ENCODE results near the gene PHYHD1.

The PHYHD1 gene

DNA sequence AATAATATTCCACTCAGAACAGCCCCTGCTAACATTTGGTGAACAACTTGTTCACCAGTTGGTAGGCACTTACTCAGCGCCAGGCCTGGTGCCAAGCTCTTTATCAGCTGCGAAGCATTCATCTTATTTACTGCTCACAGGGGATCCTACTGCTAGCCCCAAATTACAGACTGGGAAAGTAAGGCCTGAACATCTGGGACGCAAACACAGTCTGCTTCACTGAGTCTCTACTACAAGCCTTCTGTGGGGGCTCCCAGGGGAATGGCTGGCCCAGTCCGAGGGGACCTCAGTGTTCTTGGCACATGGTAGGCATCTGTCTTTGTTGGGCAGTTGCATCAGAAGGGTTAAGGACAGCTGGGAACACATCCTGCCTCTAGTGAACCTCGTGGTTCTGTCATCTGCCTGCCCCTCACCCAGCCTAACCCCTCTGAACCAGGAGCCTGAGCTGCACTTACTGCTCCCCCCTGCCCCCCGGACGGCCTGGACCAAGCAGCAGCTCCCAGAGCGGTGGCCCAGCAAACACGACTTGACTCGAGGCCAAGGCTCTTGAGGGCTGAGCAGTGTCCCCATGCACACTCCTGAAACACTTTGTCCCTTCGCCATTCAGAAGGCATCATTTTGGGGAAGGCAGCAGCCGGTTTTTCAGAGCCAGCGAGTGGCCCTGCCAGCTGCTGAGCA is at the start of gene PHYHD1:
TSS of gene PHYHD1 (plus strand) at position 602 of the 678 bp plus-strand sequence. CDS start 1,342 bp downstream, outside the sequence.
- peak; percentile 3 to 72 for DNase-seq

DNA sequence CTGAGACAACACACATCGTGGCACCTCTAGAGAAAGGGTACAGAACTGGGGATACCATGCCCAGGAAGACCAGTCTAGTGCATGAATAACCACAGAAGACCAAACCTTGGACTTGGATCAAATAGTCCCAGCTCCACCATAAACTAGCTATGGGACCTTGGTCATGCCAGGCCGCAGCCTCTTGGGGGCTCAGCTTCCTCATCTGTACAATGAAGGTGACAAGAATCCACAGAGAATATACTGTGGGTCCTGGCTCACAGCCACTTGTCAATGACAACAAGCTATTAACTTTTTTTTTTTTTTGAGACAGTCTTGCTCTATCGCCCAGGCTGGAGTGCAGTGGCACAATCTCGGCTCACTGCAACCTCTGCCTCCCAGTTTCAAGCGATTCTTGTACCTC is 42.9 kb upstream of the PHYHD1 start:
- DNase-seq = no peak

DNA sequence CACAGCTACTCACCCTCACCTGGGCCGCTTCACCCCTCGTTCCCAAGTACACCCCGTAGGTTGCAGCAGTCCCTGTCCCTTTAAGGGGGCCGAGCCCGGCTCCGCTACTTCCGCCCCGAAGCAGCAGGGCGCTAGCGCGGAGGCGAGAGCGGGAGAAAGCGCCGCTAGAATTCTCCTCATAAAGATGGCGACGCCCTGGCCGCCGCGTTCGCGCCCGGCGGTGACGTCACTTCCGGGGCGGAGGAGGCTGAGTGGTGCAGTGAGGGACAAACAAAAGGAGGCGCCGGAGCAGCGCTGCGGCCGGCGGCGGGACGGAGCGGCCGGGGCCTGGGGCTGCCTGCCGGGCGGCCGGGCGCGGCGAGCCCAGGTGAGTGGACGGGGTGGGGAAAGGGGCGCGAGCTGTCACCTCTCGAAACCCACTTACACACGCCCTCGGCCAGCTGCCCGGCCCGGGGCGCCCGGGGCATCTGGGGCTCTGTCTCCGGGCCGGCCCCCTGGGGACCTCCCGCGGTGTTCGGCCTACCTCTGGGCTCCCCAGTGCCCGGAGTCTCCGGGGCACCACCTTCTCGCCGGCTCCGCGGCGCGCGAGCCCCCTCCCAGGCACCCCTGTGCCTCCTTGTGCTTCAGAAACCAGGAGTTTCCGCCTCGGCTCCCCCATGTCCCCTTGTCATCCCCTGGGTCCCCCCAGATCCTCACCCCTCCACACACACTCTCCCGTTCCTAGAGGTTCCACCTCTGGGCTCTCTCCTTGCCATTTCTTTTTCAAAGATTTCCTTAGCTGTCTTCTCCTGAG is 38.7 kb upstream of the PHYHD1 start, which contains the start of the genes KYAT1 and LRRC8A:
TSS of gene KYAT1 (minus strand) at position 67 of the 793 bp plus-strand sequence. CDS start 36,545 bp downstream, outside the sequence.
TSS of gene LRRC8A (plus strand) at position 250 of the 793 bp plus-strand sequence. CDS start 25,032 bp downstream, outside the sequence.
- DNase-seq = peak; percentile 79 to 92

DNA sequence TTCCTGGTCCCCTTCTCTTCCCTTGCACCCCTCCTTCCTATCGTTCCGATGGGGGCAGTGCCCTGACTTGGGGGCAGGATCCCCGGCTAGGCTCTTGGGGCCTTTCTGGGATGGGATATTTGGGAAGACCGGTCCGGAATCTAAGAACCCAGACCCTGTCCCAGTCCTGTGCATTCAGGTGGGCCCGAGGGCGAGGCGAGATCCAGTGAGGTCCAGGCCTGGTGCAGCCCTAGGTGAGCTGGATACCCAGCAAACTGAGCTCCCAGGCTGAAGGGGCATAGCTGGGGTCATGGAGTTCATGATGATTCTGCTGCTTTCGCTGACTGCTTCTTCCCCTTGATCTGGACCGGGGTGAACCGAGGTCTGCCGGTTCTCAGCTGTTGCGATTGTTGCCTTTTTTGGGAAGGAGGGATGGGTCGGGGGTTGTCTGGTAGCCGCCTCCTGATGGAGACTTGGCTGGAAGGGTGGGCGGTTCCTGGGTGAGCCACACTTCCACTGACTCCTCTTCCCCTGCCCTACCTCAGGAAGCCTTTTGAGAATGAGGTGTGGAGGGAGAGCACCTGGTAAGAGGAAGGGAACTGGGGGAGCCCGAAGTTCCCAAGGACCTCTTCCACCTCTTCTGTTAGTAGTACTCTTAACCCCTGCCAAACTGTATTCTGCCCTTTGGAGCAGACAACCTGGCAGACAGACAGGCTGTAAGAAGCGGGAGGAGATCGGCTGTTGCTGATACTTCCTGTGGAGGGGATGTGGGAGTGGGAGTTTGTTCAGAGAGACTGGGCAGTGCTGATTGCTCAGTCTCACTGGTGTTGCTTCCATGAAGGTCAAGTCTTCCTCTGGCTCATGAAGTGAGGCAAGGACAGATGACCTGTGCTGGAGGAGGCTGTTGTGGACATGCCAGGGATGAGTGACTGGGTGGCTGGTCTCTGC is 37.8 kb upstream of the PHYHD1 start:
- DNase-seq = no peak

DNA sequence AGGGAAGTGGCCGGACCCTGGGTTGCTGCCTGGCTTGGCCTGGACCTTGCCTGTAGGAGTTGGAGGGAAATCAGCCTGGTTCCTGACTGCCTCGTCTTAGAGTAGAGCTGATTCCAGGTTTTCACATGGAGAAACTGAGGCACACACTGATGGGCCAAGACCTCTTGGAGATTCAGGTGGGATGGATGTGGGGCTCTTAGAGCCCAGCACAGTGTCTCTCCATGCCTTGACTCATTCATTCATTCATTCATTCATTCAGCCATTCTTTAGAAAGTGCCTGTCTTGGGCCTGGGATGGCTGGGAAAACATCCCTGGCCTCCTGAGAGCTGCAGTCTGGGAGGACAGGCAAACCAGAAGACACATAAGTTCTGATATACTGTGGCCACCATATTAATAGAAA is 36.6 kb upstream of the PHYHD1 start:
- no peak for DNase-seq

DNA sequence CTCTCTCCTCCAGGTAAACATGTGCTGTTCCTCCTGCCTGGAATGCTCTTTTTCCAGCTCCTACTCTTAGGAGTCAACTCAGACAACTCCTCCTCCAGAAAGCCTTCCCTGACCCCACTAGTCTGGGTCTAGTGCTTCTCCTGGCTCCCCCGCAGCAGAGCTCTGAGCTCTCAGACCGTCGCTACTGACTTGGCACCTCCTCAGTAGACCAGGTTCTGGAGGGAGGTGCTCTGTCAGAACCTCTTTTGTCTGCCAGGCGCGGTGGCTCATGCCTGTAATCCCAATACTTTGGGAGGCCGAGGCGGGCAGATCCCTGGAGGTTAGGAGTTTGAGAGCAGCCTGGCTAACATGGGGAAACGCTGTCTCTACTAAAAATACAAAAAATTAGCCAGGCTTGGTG is 35.4 kb upstream of the PHYHD1 start:
- no peak for DNase-seq

DNA sequence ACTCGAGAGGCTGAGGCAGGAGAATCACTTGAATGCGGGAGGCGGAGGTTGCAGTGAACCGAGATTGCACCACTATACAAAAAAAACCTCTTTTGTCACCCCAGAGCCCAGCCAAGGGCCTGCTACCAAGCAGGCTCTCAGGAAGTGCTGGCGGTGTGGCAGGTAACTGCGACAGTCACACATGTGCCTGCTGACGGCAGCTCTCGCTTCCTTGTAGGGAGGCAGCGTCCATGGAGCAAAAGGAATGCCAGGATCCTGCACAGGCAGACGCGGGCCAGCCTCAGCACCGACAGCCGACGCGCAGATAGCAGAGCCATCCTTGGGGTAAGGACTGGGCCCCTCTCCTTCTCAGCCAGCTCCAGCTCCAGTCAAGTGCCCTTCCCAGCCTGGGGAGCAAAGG is 35.0 kb upstream of the PHYHD1 start:
- DNase-seq = no peak

DNA sequence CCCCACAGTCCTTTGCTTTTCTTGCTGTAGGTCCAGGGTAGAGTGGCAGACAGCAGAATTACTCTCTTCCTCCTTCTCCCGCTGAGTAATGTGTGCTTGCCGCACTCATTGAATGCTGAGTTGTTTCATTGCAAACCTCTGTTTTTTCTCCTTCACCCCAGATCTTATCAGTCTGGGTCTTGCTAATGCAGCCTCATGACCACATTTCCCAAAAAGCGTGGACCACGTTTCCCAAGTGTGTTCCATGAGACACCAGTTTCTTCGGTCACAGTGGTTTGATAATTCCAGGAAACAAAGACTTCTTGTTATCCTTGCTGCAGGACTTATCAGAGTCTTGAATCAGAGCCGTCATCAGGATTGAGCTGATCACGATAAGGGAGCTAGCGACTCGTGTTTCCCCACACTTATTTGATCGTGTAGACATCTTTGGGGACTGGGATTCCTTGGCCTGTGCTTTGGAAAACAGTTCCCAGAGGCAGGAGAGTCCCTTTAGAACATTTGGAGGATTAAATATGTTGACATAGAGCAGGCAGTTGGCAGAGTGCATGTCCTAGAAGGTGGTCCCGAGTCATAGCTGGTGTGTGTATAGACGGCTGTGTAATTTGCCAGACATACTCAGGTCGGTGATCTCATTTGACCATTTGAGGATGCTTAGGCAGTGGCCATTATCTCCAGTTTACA is 34.4 kb upstream of the PHYHD1 start:
- DNase-seq = no peak

DNA sequence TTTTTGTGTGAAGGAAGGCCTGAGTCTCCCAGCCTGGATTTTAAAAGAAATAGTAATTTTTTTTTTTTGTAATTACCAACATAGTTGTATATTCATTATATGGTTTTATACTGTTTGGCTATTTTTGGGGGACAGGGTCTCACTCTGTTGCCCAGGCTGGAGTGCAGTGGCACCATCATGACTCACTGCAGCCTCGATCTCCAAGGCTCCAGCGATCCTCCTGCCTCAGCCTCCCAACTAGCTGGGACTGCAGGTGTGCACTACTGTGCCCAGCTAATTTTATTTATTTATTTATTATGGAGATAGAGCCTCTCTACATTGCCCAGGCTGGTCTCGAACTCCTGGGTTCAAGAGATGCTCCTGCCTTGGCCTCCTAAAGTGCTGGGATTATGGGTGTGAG is 33.7 kb upstream of the PHYHD1 start:
- DNase-seq = no peak

DNA sequence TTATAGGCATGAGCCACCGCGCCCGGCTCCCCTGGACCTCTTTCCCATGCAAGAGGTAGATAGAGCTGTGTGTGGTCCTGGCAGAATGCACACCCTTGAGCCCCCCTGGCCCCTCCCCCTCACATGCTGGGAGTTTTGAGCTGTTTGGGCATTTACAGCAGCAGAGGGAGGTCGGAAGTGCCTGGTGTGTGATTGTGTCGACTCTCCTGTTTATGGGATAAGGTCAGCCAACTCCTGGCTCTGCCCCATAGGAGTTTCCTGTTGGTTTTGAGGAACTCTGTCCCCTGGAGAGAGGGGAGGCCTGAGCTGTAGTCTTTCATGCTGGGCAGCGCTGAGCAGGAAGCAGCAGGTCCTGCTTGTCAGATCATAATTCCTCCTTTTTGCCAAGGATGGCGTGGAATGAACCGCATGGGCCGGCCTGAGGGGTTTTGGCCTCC is 32.9 kb upstream of the PHYHD1 start:
- no peak for DNase-seq

DNA sequence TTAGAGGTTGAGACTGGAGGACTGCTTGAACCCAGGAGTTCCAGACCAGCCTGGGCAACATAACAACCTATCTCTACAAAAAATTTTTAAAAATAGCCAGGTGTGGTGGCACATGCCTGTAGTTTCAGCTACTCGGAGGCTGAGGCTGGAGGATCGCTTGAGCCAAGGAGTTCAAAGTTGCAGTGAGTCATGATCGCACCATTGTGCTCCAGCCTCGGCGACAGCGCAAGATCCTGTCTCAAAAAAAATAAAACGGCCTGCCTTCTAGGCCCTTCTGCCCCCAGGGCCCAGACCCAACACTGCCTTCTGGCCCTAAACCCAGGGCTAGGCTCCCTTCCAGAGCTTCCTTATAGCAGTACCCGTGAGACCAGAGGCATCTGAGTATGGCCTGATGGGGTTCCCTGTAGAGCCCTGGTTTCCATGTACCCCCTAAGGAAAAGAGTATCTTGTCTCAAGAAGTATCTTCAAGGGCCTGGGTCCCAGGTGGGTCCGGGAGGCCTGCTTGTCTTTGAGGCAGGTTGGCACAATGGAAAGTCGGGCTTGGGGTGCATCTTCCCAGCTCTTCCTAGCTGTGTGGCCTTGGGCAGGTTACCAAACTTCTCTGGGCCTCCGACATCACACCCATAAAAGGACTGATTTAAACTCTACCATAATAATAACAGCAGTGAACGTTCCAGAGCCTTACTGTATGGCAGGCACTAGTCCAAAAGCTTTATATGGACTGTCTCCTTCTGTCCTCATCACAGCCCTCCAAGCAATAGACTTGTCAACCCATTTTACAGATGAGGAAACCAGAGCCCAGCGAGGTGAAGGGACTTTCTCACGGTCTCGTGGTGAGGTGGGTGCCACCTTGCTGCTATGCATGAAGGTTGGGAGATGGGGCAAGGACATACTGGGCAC is 29.2 kb upstream of the PHYHD1 start:
- DNase-seq = no peak

DNA sequence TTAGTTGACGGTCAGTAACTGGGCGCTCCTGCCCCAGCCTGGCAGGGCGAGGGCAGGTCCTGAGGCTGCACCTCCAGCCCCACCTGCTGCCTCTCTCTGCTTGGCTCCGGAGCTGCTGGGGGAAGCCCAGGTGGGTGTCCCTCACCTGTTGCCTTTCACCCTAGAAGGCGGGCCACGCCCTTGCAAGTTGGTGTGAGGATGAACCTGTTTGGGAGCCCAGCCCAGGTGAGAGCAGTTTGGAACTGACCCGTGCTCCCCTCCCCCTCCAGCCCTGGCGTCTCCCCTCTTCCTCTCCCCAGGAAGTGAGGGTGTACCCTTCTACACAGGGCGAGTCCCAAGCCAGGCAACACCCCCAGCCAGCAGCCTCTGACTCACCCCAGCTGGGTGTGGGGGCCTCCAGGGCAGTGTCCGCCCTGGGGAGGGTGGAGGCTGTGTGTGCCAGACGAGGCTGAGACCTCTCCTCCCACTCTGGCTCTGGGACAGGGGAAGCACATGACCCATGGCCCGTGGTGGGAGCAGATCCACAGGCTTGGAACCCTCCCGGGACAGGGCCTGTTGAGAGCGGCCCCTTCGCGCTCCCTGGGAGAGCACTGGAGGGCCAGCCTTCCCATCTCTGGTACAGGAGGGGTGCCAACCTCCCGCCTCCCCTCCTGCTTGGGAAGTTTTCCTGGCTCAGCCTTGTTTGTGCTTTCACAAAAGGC is 28.4 kb upstream of the PHYHD1 start:
- peak in 1 of 2 experiments; percentile 11 for DNase-seq

DNA sequence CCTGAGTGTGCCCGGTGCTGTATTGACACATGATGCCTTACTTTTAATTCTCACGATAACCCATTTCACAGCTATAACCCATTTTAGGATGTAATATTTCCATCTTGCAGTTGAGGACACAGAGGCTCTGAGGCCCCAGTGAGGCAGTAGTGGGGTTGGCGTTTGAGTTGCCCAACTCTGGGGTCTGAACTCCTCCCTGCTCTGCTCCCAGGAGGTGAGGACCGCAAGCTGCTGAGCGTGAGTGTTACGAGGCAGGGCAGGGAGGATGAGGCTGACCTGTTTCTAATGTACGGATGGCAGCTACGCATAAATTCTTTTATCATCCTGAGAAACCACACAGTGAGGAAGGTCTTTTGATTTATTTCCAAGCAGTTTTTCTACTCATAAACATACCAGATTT is 27.4 kb upstream of the PHYHD1 start:
- DNase-seq = no peak

DNA sequence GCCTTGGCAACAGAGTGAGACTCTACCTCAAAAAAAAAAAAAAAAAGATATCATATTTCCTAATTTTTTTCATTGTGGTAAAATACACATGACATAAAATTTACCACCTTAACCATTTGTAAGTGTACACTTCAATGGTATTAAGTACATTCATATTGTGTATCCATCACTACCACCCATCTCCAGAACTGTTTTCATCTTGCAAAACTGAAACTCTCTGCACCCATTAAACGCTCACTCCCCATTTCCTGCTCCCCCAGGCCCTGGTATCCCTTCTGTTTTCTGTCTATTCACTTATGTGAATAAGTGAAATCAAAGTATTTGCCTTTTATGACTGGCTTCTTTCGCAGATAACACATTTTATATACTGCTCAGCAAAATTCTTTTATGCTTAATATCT is 26.0 kb upstream of the PHYHD1 start:
- DNase-seq = no peak

DNA sequence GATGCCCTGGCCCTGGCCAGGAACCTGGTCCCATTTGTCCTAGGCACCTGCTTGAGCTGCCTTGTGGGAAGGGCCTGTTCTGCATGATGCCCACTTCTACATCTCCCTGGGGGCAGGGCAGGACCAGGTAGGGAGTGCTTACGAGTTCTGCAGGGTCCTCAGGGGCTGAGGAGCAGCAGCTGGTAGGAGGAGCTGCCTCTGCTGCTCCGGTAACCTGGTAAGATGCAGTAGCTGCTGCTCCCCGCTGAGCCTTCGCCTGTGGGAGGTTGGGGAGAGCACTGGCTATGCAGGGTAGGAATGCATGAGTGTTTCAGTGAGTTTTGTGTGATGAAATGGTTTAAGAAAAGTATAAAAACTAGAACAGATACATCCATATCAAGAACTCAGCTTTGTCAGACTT is 25.2 kb upstream of the PHYHD1 start:
- DNase-seq = no peak

DNA sequence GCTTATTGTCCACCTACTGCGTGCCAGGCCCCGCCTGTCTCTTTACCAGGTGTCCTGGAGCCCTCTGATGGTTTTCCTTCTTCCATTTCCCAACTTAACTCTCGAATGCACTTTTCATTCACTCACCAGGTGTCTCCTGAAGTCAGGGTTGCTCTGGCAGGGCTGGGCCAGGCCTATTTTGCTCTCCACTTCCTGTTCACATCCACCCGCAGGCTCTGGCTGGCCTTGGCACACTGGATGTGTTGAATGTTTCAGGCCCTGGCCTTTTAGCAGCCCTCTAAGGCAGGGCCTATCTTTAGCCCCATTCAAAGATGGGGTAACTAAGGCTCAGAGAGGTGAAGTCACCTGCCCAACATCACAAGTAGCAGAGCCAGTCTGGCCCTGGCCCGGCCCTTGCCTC is 22.4 kb upstream of the PHYHD1 start:
- DNase-seq = no peak

DNA sequence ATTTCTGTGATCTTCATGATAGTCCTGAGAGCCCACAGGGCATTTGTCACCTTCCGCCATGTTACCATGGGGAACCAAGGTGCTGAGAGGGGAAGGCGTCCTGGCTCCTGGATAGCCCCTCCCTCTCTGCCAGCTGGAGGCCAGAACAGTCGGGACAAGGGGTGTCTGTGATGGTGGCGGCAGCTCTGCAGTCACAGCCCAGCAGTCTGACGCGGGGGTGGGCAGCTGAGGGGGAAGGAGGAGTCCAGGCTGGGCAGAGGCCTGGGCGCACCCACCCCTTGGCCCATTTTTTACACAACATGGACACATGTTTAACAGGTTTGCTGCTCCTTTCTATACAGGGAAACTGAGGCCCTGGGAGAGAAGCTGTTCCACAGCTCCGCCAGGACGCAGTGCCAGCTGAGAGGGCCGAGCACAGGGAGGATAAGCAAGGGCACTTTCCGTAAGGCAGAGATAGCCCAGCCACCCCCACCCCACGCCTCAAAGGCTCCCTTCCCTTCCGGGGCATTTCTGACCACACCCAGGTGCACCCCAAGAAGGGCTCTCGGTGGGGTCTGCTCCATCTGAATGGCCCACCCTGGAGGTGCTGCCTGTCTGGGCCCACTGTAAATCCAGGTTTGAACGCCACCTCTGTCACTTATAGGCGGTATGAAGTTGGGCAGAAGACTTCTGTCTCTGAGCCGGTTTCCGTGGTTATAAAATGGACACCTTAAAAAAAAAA is 21.8 kb upstream of the PHYHD1 start:
- DNase-seq = no peak

DNA sequence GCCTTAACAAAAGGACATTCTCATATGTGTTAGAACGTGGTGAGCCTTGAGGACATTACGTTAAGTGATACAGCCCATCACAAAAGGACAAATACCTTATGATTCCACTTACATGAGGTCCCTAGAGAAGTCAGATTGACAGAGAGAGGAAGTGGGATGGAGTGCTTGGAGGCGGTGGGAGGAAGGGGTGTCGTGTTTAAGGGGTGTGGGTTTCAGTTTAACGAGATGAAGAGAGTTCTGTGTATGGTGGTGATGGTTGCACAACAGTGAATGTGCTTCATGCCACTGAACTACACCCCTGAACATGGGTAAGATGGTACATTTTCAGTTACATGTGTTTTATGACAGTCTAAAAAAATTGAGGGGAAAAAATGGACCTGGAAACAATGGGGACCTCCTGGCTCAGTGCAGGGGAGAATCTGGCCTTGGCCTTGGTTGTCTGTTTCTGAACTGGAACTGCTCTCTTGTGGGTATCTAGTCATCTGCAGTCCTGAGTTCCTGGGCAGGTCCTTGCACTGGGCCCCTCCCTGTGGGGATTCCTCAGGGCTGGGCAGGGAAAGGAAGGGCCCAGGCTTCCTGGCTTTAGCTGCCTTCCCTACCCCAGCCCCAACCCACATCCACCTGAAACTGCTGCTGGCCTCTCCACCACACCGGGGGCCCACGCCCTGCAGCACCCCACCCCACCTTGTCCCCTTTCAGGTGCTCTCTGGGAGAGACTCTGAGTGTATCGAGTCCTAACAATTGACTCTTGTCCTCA is 21.0 kb upstream of the PHYHD1 start:
- no peak for DNase-seq

DNA sequence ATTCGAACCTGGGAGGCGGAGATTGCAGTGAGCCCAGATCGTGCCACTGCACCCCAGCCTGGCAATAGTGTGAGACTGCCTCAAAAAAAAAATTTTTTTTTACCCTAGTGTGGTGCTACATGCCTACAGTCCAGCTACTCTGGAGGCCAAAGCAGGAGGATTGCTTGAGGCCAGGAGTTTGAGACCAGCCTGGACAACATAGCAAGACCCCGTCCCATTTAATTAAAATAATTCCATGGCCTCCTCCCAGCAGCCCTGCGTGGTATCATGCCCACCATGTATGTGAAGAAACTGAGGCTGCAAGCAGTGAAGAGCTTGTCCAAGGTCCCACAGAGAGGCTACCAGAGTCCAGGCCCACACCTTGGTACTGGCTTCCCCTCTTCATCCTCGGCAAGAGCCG is 19.4 kb upstream of the PHYHD1 start:
- no peak for DNase-seq
